Right lobe of liver (tissue), 6 donors: Measurements from ENCODE around the gene MORC4. TPM values are rescaled to one million over a fixed set of nuclear protein-coding genes. Genes with fewer than 3 reads are reported as not detected.
A peak's percentile ranks its signal among the peaks of the same experiment; 100 is the strongest.

Experiments used
- ATAC-seq, 4 donors: fragments of 200-7000 bp; cut with Tn5 transposase; one replicate each; pipeline ENCODE4 v1.9.1; 2020; ENCODE audit warnings: mild to moderate bottlenecking in 4 of 4, moderate library complexity in 4 of 4
- DNase-seq, 3 donors: peaks; one replicate each; pipeline ENCODE4 v3.0.0-alpha.2; 2020
- H3K27ac ChIP-seq, 3 donors: fragments of 200-600 bp; one replicate each; pipeline ENCODE4 v1.8.0; 2022
- H3K27me3 ChIP-seq, 2 donors: fragments of 200-600 bp; one replicate each; pipeline ENCODE4 v1.8.0; 2022
- H3K36me3 ChIP-seq, 4 donors: fragments of 200-600 bp; sonication (generic) in 1 of 4; one replicate each; pipeline versions ENCODE4 v1.5.1 to v1.8.0; 2017 to 2022; ENCODE audit warnings: control low read depth in 1 of 4
- H3K4me1 ChIP-seq, 4 donors: fragments of 200-600 bp; sonication (generic) in 1 of 4; one replicate each; pipeline versions ENCODE4 v1.5.1 to v1.8.0; 2017 to 2022; ENCODE audit warnings: control low read depth in 1 of 4
- H3K4me3 ChIP-seq, 3 donors: fragments of 200-600 bp; one replicate each; pipeline ENCODE4 v1.8.0; 2022
- H3K9me3 ChIP-seq, 4 donors: fragments of 200-600 bp; sonication (generic) in 1 of 4; one replicate each; pipeline versions ENCODE4 v1.5.1 to v1.8.0; 2017 to 2022; ENCODE audit warnings: control low read depth in 1 of 4
- CTCF ChIP-seq, 4 donors: fragments of 200-600 bp in 3 of 4; fragments of 450-650 bp in 1 of 4; IDR thresholded peaks; one replicate each; pipeline versions ENCODE4 v1.5.1 to v1.8.0; 2016 to 2022; ENCODE audit warnings: antibody characterized with exemption in 4 of 4, mild to moderate bottlenecking in 2 of 4
- POLR2A ChIP-seq: fragments of 450-650 bp; IDR thresholded peaks from one replicate; pipeline ENCODE4 v1.6.1; 2017; ENCODE audit warnings: antibody characterized with exemption, mild to moderate bottlenecking
- WGBS: methylation state at CpG from one replicate; pipeline ENCODE4 v1.1.6; 2018; ENCODE audit warnings: low coverage, low lambda C conversion rate; ENCODE audit not compliant: insufficient coverage; ENCODE audit errors: missing lambda C conversion rate; 5-methylcytosine and 5-hydroxymethylcytosine counted together
- intact Hi-C, 2 donors: fragments of 100-400 bp; cut with DNase I; formaldehyde crosslinking; loops; one replicate each; pipeline versions ENCODE4 v1.11.2 to v1.14.1; 2022
- long read RNA-seq: library from polyadenylated mRNA; unstranded; transcript quantifications from one replicate; pipeline ENCODE4 v2.0.0, GENCODE V29; 2019
- total RNA-seq, 6 experiments: library from RNA; depleted of rRNA in 2 of 6; stranded (reverse); fragments of >200 nt in 2 of 6; fragmentation: NEBNext Ultra II Directional in 3 of 6; extraction: Animal tissue kit (Norgen Biotek cat#: 25700) in 3 of 6; gene quantifications; one replicate each; pipeline versions ENCODE4 v1.1.0 to v1.2.4, GENCODE V29; 2016 to 2023
- donor health status: DM: no; HTN: yes; CAD: no.
- donor health status: DM: no; HTN: no; CAD: no.
- donor health status: DM: no; HTN: no; CAD: no.
- donor health status: DM: no; HTN: yes; CAD: no.
- donor health status: DM: no; HTN: yes; CAD: no.

The MORC4 gene
- total RNA-seq, result 10 to 100 TPM in 5 of 6 experiments, 1 to 10 TPM in 1; 8.9 to 26.9 (median 19.4) TPM
- long read RNA-seq, result 0 reads

GRCh38 chrX:107000013-107000515, at the start of gene MORC4:
Gene MORC4, minus strand, starts transcription at chrX:107000212. Its CDS starts 243 bp downstream, at chrX:106999969.
- ATAC-seq (peak; percentile 94 to 98 (median 96)), DNase-seq (peak; percentile 81 to 87 (median 87))
- H3K36me3 ChIP-seq, result no peaks in the 10 kb centered on the region
- no peaks in the 10 kb centered on the region for H3K9me3 ChIP-seq
- 19% methylated on average over 14 of the region's 42 CpGs for WGBS
- no peak for TF ChIP-seq CTCF (IDR thresholded peaks at IDR 0.05)
- TF ChIP-seq POLR2A, result peak; percentile 77
- H3K4me3 ChIP-seq, result peak within 1 kb of the TSS; percentile 48 to 58 (median 49)
- no peaks in the 10 kb centered on the region for H3K4me1 ChIP-seq
- intact Hi-C loops, result no loop called here
- peaks cover 0 to 3% of the 10 kb centered on the region in 2 donors for H3K27me3 ChIP-seq
- H3K27ac ChIP-seq, result peak within 1 kb of the TSS in 1 of 3 donors; percentile 56

DNA sequence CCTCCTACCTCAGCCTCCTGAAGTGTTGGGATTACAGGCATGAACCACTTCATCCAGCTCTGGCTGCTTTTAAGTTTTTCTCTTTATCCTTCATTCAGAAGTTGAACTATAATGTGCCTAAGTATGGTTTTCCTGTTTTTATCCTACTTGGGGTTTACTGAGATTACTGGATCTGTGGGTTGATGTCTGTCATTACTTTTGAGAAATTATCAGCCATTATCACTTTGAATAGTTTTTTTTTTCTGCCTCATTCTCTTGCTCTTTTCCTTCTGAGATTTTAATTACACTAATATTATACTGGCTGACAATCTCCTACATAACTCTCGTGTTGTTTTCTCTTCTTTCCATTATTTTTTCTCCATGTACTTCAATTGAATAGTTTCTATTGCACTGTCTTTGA, 47.6 kb upstream of the MORC4 start:
- Histone ChIP-seq H3K27ac (no peak overlapping the region), H3K27me3 (no peaks in the 10 kb centered on the region), H3K4me1 (no peaks in the 10 kb centered on the region), H3K36me3 (no peaks in the 10 kb centered on the region), H3K9me3 (no peaks in the 10 kb centered on the region), H3K4me3 (no peak overlapping the region)
- 13% methylated on average over 1 of the region's 1 CpG for WGBS
- TF ChIP-seq POLR2A (no peak), CTCF (IDR thresholded peaks at IDR 0.05) (no peak)
- ATAC-seq, result no peak
- no peak for DNase-seq
- intact Hi-C loops, result no loop called here

GRCh38 chrX:107029752-107030151, 29.7 kb upstream of the MORC4 start:
- ATAC-seq (no peak), DNase-seq (no peak)
- Histone ChIP-seq H3K4me1 (no peaks in the 10 kb centered on the region), H3K27ac (no peak overlapping the region), H3K36me3 (no peaks in the 10 kb centered on the region), H3K4me3 (no peak overlapping the region), H3K9me3 (no peaks in the 10 kb centered on the region), H3K27me3 (no peaks in the 10 kb centered on the region)
- TF ChIP-seq POLR2A (no peak), CTCF (IDR thresholded peaks at IDR 0.05) (no peak)
- 18% methylated on average over 1 of the region's 1 CpG for WGBS
- intact Hi-C loops, result no loop called here

DNA sequence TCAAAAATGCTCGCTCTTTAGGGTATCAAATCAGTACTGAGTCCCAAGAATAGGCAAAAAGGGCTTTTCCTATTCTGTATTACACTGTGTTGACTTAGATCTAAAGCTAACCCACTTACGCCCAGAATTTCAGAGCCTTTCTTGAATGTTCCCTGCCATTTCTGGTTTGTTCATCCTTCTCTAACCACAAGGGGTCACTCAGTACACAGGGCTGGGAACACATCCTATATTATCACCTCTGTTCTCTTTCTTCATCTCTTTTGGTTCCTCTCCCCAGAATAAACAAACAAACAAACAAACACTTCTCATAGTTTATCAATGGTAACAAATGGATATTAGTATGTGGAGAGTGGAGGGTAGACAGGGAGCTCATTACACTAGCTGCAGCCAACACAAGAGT, 25.5 kb upstream of the MORC4 start:
- peak; percentile 67 to 79 (median 69) for ATAC-seq
- Histone ChIP-seq H3K27ac (no peak overlapping the region), H3K27me3 (no peaks in the 10 kb centered on the region), H3K9me3 (no peaks in the 10 kb centered on the region), H3K4me3 (no peak overlapping the region), H3K36me3 (no peaks in the 10 kb centered on the region), H3K4me1 (no peaks in the 10 kb centered on the region)
- peak; percentile 56 for TF ChIP-seq CTCF (IDR thresholded peaks at IDR 0.05)
- TF ChIP-seq POLR2A, result no peak
- intact Hi-C loops, result no loop called here
- no peak for DNase-seq
- 13% methylated on average over 2 of the region's 2 CpGs for WGBS
